ENCODE results near the gene SUN1.

Gene SUN1

GRCh38 chr7:836429-836828 lies 4.2 kb downstream of the SUN1 start:
- no peaks in the 10 kb centered on the region for H3K27me3 ChIP-seq (replicated peaks)
- H3K27ac ChIP-seq: no peak overlapping the region
- H3K36me3 ChIP-seq (replicated peaks): peaks cover 10% of the 10 kb centered on the region
- no peak overlapping the region for H3K4me3 ChIP-seq (ENCODE audit: low read depth, low read length)
- in situ Hi-C loops (cut with HindIII; ENCODE audit: low pct_ligation_motif_present, low sequenced_read_pairs): no loop called here
- TF ChIP-seq CTCF (IDR thresholded peaks at IDR 0.05; ENCODE audit: low read depth, low read length, missing control alignments): peak; percentile 85
- DNase-seq: peak; percentile 65

- Histone ChIP-seq H3K27ac (no peak overlapping the region), H3K27me3 (replicated peaks) (no peaks in the 10 kb centered on the region), H3K36me3 (replicated peaks) (peaks cover 10% of the 10 kb centered on the region), H3K4me3 (ENCODE audit: low read depth, low read length) (no peak overlapping the region)
- in situ Hi-C loops (cut with HindIII; ENCODE audit: low pct_ligation_motif_present, low sequenced_read_pairs): no loop called here
- no peak for TF ChIP-seq CTCF (IDR thresholded peaks at IDR 0.05; ENCODE audit: low read depth, low read length, missing control alignments)
- DNase-seq: no peak
These were observed 4.7 kb downstream of the SUN1 start for GRCh38 chr7:837001-837400.

GRCh38 chr7:840001-840600 lies 7.8 kb downstream of the SUN1 start:
- H3K4me3 ChIP-seq (ENCODE audit: low read depth, low read length): no peak overlapping the region
- TF ChIP-seq CTCF (IDR thresholded peaks at IDR 0.05; ENCODE audit: low read depth, low read length, missing control alignments): no peak
- H3K27me3 ChIP-seq (replicated peaks): no peaks in the 10 kb centered on the region
- DNase-seq: no peak
- H3K27ac ChIP-seq: no peak overlapping the region
- in situ Hi-C loops (cut with HindIII; ENCODE audit: low pct_ligation_motif_present, low sequenced_read_pairs): no loop called here
- H3K36me3 ChIP-seq (replicated peaks): peaks cover 27% of the 10 kb centered on the region

- H3K27ac ChIP-seq: no peak overlapping the region
- DNase-seq: no peak
- in situ Hi-C loops (cut with HindIII; ENCODE audit: low pct_ligation_motif_present, low sequenced_read_pairs): no loop called here
- TF ChIP-seq CTCF (IDR thresholded peaks at IDR 0.05; ENCODE audit: low read depth, low read length, missing control alignments): no peak
- H3K36me3 ChIP-seq (replicated peaks): peaks cover 27% of the 10 kb centered on the region
- H3K27me3 ChIP-seq (replicated peaks): no peaks in the 10 kb centered on the region
- no peak overlapping the region for H3K4me3 ChIP-seq (ENCODE audit: low read depth, low read length)
These were observed 9.7 kb downstream of the SUN1 start for GRCh38 chr7:841943-842342.

GRCh38 chr7:842431-843031 lies 10.3 kb downstream of the SUN1 start:
- no peaks in the 10 kb centered on the region for H3K27me3 ChIP-seq (replicated peaks)
- H3K27ac ChIP-seq: no peak overlapping the region
- in situ Hi-C loops (cut with HindIII; ENCODE audit: low pct_ligation_motif_present, low sequenced_read_pairs): no loop called here
- peaks cover 27% of the 10 kb centered on the region for H3K36me3 ChIP-seq (replicated peaks)
- DNase-seq: no peak
- no peak for TF ChIP-seq CTCF (IDR thresholded peaks at IDR 0.05; ENCODE audit: low read depth, low read length, missing control alignments)
- no peak overlapping the region for H3K4me3 ChIP-seq (ENCODE audit: low read depth, low read length)

- H3K27ac ChIP-seq: no peak overlapping the region
- no peak overlapping the region for H3K4me3 ChIP-seq (ENCODE audit: low read depth, low read length)
- no peak for DNase-seq
- TF ChIP-seq CTCF (IDR thresholded peaks at IDR 0.05; ENCODE audit: low read depth, low read length, missing control alignments): no peak
- in situ Hi-C loops (cut with HindIII; ENCODE audit: low pct_ligation_motif_present, low sequenced_read_pairs): no loop called here
- peaks cover 27% of the 10 kb centered on the region for H3K36me3 ChIP-seq (replicated peaks)
- H3K27me3 ChIP-seq (replicated peaks): no peaks in the 10 kb centered on the region
These were observed 11.0 kb downstream of the SUN1 start for GRCh38 chr7:843230-843629.
